Left lung (tissue), 10 donors: Measurements from ENCODE around the gene BSPH1. TPM values are rescaled to one million over a fixed set of nuclear protein-coding genes. Genes with fewer than 3 reads are reported as not detected.
A peak's percentile ranks its signal among the peaks of the same experiment; 100 is the strongest.
"Not testable (repeated sequence)": the region's sequence is repeated elsewhere in the genome, so short reads cannot be mapped to it uniquely, and the experiment has no call there.

ENCODE experiments used
- ATAC-seq: fragments of 200-7000 bp; cut with Tn5 transposase; one replicate; pipeline ENCODE4 v1.9.1; 2020; ENCODE audit warnings: moderate library complexity
- DNase-seq, 4 donors: peaks; one replicate each; pipeline ENCODE4 v3.0.0-alpha.2; 2013 to 2020
- H3K27ac ChIP-seq, 2 donors: fragments of 200-600 bp; sonication (generic) in 1 of 2; one replicate each; pipeline versions ENCODE4 v1.5.0 to v1.8.0; 2020 to 2021
- H3K27me3 ChIP-seq, 2 donors: fragments of 200-600 bp; sonication (generic) in 1 of 2; one replicate each; pipeline versions ENCODE4 v1.5.0 to v1.8.0; 2020 to 2021
- H3K36me3 ChIP-seq, 2 donors: fragments of 200-600 bp; sonication (generic) in 1 of 2; one replicate each; pipeline versions ENCODE4 v1.5.0 to v1.8.0; 2020 to 2021
- H3K4me1 ChIP-seq, 2 donors: fragments of 200-600 bp; one replicate each; pipeline ENCODE4 v1.8.0; 2021
- H3K4me3 ChIP-seq, 2 donors: fragments of 200-600 bp; sonication (generic) in 1 of 2; one replicate each; pipeline versions ENCODE4 v1.5.0 to v1.8.0; 2020 to 2021; ENCODE audit warnings: mild to moderate bottlenecking in 1 of 2
- H3K9me3 ChIP-seq, 2 donors: fragments of 200-600 bp; sonication (generic) in 1 of 2; one replicate each; pipeline versions ENCODE4 v1.5.0 to v1.8.0; 2020 to 2021
- intact Hi-C, 2 donors: fragments of 100-400 bp; cut with DNase I; formaldehyde crosslinking; loops; one replicate each; pipeline versions ENCODE4 v1.11.2 to v1.14.2; 2022
- polyA plus RNA-seq, 6 donors: library from polyadenylated mRNA; unstranded; fragments of 120-200 nt; gene quantifications; one replicate each; pipeline ENCODE4 v1.2.1, GENCODE V29; 2013; ENCODE audit not compliant: insufficient read length in 6 of 6
- total RNA-seq, 2 donors: library from RNA; stranded (reverse); fragmentation: NEBNext Ultra II Directional; extraction: Animal tissue kit (Norgen Biotek cat#: 25700); gene quantifications; one replicate each; pipeline ENCODE4 v1.2.1, GENCODE V29; 2021
- TF ChIP-seq, protein P1 (sequence below), 2 donors: fragments of 200-600 bp; sonication (generic) in 1 of 2; IDR thresholded peaks; one replicate each; pipeline versions ENCODE4 v1.5.0 to v1.8.0; 2021; ENCODE audit warnings: antibody characterized with exemption in 2 of 2
- donor health status: DM: no; HTN: yes; CAD: no.
- donor health status: DM: no; HTN: no; CAD: no.

The BSPH1 gene
- total and polyA plus RNA-seq, 8 donors: not detected

DNA sequence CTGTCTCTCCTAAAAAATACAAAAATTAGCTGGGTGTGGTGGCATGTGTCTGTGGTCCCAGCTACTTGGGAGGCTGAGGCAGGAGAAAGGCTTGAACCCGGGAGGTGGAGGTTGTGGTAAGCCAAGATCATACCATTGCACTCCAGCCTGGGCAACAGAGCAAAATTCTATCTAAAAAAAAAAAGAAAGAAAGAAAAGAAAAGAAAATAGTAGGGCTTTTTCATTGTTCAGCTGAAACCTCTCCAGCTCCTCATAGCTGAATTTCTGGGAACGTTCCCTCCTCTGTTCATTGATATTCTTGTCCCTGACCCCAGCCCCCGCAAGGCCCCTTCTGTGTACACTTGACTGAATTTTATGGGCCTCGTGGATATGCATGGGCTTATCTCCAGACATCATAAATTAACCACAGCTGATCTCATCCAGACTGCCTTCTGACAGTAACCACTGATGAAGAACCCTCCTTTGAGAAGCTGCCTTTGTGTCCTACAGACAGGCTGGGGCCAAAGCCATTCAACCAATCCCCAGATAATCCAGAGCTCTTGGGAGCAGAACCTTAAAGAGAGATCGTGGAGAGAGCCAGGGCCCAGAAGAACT lies 2.3 kb upstream of the BSPH1 start, which contains the start of gene ELSPBP1:
TSS of gene ELSPBP1 (plus strand) at position 424 of the 594 bp plus-strand sequence. CDS start 14,036 bp downstream, outside the sequence.
- DNase-seq (no peak), ATAC-seq (no peak)
- Histone ChIP-seq H3K36me3 (no peaks in the 10 kb centered on the region), H3K4me3 (no peak within 1 kb of the TSS), H3K27ac (no peak within 1 kb of the TSS), H3K9me3 (no peaks in the 10 kb centered on the region), H3K4me1 (no peaks in the 10 kb centered on the region), H3K27me3 (peaks cover 0 to 50% of the 10 kb centered on the region in 2 donors)
- intact Hi-C loops: no loop called here
- TF ChIP-seq, protein P1, sequence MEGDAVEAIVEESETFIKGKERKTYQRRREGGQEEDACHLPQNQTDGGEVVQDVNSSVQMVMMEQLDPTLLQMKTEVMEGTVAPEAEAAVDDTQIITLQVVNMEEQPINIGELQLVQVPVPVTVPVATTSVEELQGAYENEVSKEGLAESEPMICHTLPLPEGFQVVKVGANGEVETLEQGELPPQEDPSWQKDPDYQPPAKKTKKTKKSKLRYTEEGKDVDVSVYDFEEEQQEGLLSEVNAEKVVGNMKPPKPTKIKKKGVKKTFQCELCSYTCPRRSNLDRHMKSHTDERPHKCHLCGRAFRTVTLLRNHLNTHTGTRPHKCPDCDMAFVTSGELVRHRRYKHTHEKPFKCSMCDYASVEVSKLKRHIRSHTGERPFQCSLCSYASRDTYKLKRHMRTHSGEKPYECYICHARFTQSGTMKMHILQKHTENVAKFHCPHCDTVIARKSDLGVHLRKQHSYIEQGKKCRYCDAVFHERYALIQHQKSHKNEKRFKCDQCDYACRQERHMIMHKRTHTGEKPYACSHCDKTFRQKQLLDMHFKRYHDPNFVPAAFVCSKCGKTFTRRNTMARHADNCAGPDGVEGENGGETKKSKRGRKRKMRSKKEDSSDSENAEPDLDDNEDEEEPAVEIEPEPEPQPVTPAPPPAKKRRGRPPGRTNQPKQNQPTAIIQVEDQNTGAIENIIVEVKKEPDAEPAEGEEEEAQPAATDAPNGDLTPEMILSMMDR (IDR thresholded peaks at IDR 0.05): no peak

DNA sequence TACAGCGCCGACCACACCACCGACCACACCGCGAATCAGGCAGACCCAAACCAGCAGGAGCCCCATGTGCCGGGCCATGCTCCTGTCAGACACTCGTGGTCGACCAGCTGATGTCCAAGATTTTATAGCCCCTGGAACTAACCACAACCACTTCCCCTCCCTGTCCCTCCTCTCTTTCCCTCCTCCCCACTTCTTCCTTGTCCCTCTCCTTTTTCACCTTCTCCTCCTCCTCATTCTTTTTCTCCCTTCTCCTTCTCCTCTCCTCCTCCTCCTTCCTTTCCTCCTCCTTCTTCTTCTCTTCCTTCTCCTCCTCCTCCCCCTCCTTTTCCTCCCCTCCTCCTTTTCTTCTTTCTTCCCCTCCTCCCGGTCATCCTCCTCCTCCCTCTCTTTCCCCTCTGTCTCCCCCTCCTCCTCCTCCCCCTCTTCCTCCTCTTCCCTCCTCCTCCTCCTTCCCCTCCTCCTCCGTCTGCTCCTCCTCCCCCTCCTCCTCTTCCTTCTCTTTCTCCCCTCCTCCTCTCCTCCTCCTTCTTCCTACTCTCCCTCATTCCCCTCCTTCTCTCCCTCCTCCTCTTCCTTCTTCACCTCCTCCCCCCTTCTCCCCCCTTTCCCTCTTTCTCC lies 670 bp downstream of the BSPH1 start:
- ATAC-seq (no peak), DNase-seq (no peak)
- Histone ChIP-seq H3K4me3 (no peak overlapping the region), H3K27me3 (peaks cover 0 to 69% of the 10 kb centered on the region in 2 donors), H3K27ac (no peak overlapping the region), H3K36me3 (no peaks in the 10 kb centered on the region), H3K9me3 (no peaks in the 10 kb centered on the region), H3K4me1 (no peaks in the 10 kb centered on the region)
- intact Hi-C loops: no loop called here
- TF ChIP-seq, protein P1 (IDR thresholded peaks at IDR 0.05): no peak

DNA sequence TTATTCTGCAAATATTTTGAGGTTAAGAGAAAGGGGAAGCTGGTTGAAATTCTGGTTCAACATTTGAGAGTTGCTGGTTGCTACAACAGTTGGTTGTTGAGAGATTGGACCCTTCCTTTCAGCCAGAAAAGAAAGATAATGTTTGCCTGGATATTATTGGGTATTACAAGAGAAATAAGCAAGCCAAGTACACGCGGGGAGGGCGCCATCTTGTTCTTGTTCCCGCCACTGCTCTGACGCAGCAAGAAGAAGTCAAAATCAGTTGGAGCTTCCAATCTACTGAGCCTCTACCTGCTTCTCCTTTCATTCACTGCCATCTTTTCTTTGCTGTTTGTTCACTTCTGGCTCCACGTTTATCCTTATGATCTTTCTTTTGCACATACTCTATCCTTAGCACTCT lies 18.4 kb downstream of the BSPH1 start:
- DNase-seq (no peak), ATAC-seq (no peak)
- Histone ChIP-seq H3K27ac (no peak overlapping the region), H3K4me3 (no peak overlapping the region), H3K27me3 (peaks cover 0 to 54% of the 10 kb centered on the region in 2 donors), H3K36me3 (no peaks in the 10 kb centered on the region), H3K9me3 (no peaks in the 10 kb centered on the region), H3K4me1 (no peaks in the 10 kb centered on the region)
- TF ChIP-seq, protein P1 (IDR thresholded peaks at IDR 0.05): no peak
- intact Hi-C loops: no loop called here

DNA sequence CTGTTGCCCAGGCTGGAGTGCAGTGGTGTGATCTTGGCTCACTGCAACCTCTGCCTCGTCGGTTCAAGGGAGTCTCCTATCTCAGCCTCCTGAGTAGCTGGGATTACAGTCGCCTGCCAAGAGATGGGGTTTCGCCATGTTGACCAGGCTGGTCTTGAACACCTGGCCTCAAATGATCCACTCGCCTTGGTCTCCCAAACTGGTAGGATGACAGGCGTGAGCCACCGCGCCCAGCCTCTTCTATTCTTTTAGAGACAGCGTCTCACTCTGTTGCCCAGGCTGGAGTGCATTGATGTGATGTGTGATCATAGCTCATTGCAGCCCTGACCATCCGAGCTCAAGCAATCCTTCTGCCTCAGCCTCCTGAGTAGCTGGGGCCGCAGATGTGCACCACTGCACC lies 36.0 kb downstream of the BSPH1 start:
- H3K36me3 ChIP-seq, H3K27ac ChIP-seq, intact Hi-C loops, ATAC-seq, H3K4me1 ChIP-seq, H3K4me3 ChIP-seq, H3K9me3 ChIP-seq: not testable (repeated sequence)
- peak in 2 of 4 donors; percentile 39 to 86 for DNase-seq
- peaks cover 0 to 14% of the 10 kb centered on the region in 2 donors for H3K27me3 ChIP-seq

DNA sequence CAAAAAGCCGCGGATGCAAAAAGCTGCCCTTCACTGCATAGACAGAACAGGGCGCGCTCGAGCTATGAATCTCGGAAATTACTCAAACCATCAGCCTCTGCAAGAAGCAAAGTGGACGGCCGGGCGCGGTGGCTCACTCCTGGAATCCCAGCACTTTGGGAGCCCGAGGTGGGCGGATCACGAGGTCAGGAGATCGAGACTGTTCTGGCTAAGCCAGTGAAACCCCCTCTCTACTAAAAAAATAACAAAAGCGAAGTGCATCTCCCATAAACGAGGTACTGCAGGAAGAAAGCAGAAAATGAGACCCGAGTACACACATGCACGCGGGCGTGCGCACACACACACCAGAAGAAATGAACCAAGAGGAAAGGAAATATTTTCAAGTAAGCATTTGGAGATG lies 39.8 kb downstream of the BSPH1 start:
- H3K27ac ChIP-seq, intact Hi-C loops, H3K36me3 ChIP-seq, ATAC-seq, H3K9me3 ChIP-seq, DNase-seq, H3K4me3 ChIP-seq, H3K27me3 ChIP-seq, H3K4me1 ChIP-seq: not testable (repeated sequence)

DNA sequence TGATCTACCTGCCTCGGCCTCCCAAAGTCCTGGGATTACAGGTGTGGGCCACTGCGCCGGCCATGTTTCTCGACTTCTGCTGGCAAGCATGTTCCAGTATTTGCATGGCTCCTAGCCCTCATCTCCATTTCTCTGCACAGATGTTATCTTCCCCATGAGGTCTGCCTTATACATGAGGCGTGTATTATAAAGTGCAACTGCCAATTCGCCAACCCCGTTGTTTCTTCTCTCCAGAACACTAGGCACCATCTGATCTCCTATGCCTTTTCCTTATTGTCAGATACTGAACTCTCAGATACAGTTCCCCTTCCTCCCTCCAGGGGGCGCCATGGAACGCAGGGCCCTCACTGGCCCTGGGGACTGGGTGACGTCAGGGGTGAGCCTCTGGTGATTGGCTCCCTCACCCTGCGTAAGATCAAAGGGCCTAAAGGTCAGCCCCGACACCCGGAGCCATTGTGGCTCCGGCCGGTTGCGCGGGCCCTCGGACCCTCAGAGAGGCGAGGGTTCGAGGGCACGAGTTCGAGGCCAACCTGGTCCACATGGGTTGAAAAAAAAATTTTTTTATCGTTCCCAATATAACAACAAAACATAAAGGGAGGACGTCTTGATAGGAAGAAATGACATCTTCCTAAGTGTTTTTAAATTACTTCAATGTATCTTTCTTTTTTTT lies 42.0 kb downstream of the BSPH1 start:
- H3K27me3 ChIP-seq, ATAC-seq, H3K27ac ChIP-seq, H3K36me3 ChIP-seq, H3K4me1 ChIP-seq, intact Hi-C loops, H3K9me3 ChIP-seq, H3K4me3 ChIP-seq: not testable (repeated sequence)
- peak in 1 of 4 donors; percentile 88 for DNase-seq

DNA sequence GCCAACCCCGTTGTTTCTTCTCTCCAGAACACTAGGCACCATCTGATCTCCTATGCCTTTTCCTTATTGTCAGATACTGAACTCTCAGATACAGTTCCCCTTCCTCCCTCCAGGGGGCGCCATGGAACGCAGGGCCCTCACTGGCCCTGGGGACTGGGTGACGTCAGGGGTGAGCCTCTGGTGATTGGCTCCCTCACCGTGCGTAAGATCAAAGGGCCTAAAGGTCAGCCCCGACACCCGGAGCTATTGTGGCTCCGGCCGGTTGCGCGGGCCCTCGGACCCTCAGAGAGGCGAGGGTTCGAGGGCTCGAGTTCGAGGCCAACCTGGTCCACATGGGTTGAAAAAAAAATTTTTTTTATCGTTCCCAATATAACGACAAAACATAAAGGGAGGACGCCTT lies 63.4 kb downstream of the BSPH1 start:
- intact Hi-C loops, H3K4me3 ChIP-seq, ATAC-seq, H3K4me1 ChIP-seq, H3K27ac ChIP-seq, DNase-seq, H3K27me3 ChIP-seq, H3K36me3 ChIP-seq, H3K9me3 ChIP-seq: not testable (repeated sequence)
